D721Med (cell line): ENCODE measurements around the gene RNF187.

Experiments used
- DNase-seq: peaks from one replicate; pipeline ENCODE4 v3.0.0; 2011; ENCODE audit warnings: low spot score; ENCODE audit not compliant: insufficient read length
- FAIRE-seq: peaks from 2 replicates; lab custom pipeline; 2011; peaks lifted over from hg19 to GRCh38; lab: Jason Lieb, UNC
- TF ChIP-seq, protein P1 (sequence below): IDR thresholded peaks from 2 replicates; pipeline ENCODE4 v1.5.1; 2012; ENCODE audit warnings: mild to moderate bottlenecking, control low read depth; ENCODE audit not compliant: insufficient read depth; ENCODE audit errors: missing control alignments

Gene RNF187

DNA sequence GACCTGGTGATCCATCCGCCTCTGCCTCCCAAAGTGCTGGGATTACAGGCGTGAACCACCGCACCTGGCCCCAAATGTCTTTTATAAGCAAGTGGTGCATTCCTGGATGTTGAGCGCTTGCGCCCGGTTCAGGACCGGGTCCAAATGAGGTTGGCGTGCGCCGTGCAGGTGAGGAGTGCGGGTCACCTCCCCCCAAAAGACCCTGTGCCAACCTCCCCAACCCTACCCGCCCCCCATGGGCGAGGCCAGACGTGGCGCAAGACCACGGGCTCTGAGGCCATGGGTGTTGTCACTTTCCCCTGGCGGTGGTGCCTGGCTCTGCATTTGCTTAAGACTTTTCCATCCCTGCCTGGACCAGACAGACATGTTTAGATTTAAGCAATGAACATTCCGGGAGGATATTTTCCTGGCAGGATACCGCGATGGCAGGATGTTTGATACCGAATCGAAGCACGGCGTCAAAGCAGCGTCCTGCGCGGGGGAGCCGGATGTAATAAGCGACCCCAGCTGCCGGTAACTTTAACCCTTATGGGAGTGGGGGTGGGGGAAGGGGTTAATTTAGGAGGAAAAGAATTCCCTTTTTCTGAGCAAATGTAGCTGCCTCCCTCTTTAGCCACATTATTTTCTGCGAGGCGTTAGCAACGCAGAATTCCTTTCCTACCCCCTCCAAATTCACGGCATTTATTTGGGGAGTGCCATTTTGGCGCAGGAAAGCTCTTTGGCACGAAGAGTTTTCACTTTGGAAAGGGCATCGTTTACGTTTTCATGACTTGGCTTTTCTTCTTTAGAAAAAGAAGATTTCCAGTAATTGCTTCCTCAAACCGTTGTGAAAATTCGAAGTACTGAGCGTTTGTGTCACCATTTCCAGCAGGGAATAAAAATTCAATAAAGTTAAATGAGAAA is 27.8 kb upstream of the RNF187 start:
- DNase-seq = peak; percentile 64
- FAIRE-seq = no peak
- TF ChIP-seq, protein P1, sequence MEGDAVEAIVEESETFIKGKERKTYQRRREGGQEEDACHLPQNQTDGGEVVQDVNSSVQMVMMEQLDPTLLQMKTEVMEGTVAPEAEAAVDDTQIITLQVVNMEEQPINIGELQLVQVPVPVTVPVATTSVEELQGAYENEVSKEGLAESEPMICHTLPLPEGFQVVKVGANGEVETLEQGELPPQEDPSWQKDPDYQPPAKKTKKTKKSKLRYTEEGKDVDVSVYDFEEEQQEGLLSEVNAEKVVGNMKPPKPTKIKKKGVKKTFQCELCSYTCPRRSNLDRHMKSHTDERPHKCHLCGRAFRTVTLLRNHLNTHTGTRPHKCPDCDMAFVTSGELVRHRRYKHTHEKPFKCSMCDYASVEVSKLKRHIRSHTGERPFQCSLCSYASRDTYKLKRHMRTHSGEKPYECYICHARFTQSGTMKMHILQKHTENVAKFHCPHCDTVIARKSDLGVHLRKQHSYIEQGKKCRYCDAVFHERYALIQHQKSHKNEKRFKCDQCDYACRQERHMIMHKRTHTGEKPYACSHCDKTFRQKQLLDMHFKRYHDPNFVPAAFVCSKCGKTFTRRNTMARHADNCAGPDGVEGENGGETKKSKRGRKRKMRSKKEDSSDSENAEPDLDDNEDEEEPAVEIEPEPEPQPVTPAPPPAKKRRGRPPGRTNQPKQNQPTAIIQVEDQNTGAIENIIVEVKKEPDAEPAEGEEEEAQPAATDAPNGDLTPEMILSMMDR = peak; percentile 68

DNA sequence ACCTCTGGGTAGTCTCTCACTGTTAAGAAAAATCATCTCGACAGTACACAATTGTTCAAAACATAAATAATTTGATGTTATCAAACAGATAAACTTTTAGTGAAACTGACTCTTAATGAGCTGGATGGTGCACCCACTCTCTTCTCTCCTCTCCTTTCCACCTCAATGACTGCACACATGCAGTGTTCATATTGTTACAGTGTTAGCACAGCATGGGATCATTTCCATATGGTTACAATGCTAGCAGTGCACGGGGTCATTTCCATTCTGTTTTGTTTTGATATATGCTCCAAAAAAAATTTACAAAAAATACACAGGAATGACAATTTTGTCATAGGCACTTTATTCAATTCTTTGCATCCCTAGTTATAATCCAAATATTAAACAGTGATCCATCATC is 26.4 kb upstream of the RNF187 start:
- DNase-seq (no peak), FAIRE-seq (no peak)
- TF ChIP-seq, protein P1 = no peak

DNA sequence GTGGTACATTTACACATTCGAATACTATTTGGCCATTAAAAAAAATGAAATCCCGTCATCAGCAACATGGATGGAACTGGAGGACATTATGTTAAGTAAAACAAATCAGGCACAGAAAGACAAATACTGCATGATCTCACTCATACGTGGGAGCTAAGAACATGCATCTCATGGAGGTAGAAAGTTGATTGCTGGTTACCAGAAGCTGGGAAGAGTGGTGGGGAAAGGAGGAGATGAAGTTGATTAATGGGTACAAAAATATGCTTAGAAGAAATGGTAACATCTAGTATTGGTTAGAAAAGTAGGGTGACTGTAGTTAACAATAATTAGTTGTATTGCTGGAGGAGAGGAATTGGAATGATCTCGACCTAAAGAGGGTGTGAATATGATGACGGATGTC is 24.6 kb upstream of the RNF187 start:
- no peak for FAIRE-seq
- TF ChIP-seq, protein P1 = no peak
- DNase-seq = no peak

DNA sequence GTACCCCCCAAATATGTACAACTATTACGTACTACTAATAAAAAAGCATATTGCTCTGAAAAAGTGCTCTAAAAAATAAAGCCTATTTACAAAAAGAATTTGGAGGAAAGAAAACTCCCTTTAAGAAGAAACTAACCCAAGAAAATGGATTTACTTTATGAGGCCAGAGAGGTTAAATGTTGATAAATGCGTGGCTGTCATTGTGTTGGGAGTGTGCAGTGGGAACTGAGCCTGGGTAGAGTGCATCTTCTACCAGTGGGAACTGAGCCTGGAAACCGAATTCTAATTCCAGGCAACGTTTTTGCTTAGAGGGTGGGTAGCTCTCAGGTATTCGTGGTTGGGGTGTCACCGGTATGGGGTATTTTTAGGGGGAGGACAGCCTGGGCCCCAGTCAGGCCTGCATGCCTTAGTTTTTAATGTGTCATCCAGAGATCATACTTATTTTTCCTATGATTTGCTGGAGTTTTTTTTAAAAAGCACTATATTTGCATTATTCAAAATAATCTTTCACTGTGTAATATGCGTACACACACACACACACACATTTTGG is 24.1 kb upstream of the RNF187 start:
- TF ChIP-seq, protein P1 = no peak
- DNase-seq (no peak), FAIRE-seq (no peak)

- DNase-seq (no peak), FAIRE-seq (peak; percentile 21)
- TF ChIP-seq, protein P1 = no peak
Observed at GRCh38 chr1:228463559-228464455, 23.4 kb upstream of the RNF187 start.

- peak; percentile 82 for DNase-seq
- TF ChIP-seq, protein P1 = no peak
- FAIRE-seq = peak; percentile 44
Observed at GRCh38 chr1:228464487-228464983, 22.6 kb upstream of the RNF187 start.
